Neural cell (in vitro differentiated cells): ENCODE data around the gene PXDN. TPM values are rescaled to one million over a fixed set of nuclear protein-coding genes. Genes with fewer than 3 reads are reported as not detected.

ENCODE experiments used
- H2AFZ ChIP-seq: fragments of 200-600, 300-800 bp; sonication (generic), shearing (Covaris generic); 2 replicates; pipeline ENCODE4 v1.6.0; 2014; ENCODE audit warnings: low read depth, mild to moderate bottlenecking, antibody characterized with exemption, low read length, moderate library complexity
- H3F3A ChIP-seq: fragments of 200-600 bp; shearing (Covaris generic); 2 replicates; pipeline ENCODE4 v1.6.1; 2016; ENCODE audit warnings: mild to moderate bottlenecking, moderate library complexity, mixed read lengths, antibody characterized with exemption, low read length; ENCODE audit not compliant: insufficient read depth, poor library complexity, severe bottlenecking
- H3K27ac ChIP-seq: fragments of 200-600, 300-800 bp; sonication (generic), shearing (Covaris generic); 2 replicates; pipeline ENCODE4 v1.5.1; 2014; ENCODE audit warnings: mild to moderate bottlenecking, low read length, moderate library complexity
- H3K27me3 ChIP-seq: fragments of 300-800, 200-600 bp; sonication (generic), shearing (Covaris generic); 2 replicates; pipeline ENCODE4 v1.6.0; 2014; ENCODE audit warnings: mild to moderate bottlenecking, low read depth, low read length, moderate library complexity; ENCODE audit not compliant: insufficient read depth
- H3K36me3 ChIP-seq: fragments of 300-800, 200-600 bp; sonication (generic), shearing (Covaris generic); 2 replicates; pipeline ENCODE4 v1.5.1; 2014; ENCODE audit warnings: mild to moderate bottlenecking, antibody characterized with exemption, low read length, moderate library complexity; ENCODE audit not compliant: insufficient read depth
- H3K4me2 ChIP-seq: fragments of 300-800, 200-600 bp; sonication (generic), shearing (Covaris generic); 2 replicates; pipeline ENCODE4 v1.6.0; 2014; ENCODE audit warnings: mild to moderate bottlenecking, low read length
- H3K4me3 ChIP-seq: fragments of 300-800, 200-600 bp; sonication (generic), shearing (Covaris generic); 2 replicates; pipeline ENCODE4 v1.5.1; 2014; ENCODE audit warnings: mild to moderate bottlenecking, low read length, moderate library complexity
- H3K79me2 ChIP-seq: fragments of 200-600 bp; shearing (Covaris generic); replicated peaks from 2 replicates; pipeline ENCODE4 v1.6.0; 2014; ENCODE audit warnings: mild to moderate bottlenecking, low read length, moderate library complexity; ENCODE audit not compliant: insufficient read depth
- H3K9ac ChIP-seq: fragments of 300-800, 200-600 bp; sonication (generic), shearing (Covaris generic); 2 replicates; pipeline ENCODE4 v1.6.1; 2016; ENCODE audit warnings: mild to moderate bottlenecking, low read length, mixed read lengths
- H3K9me2 ChIP-seq: fragments of 200-600 bp; shearing (Covaris generic); 2 replicates; pipeline ENCODE4 v1.6.1; 2016; ENCODE audit warnings: mild to moderate bottlenecking, low read length, mixed read lengths; ENCODE audit not compliant: insufficient read depth
- H3K9me3 ChIP-seq: fragments of 200-600, 300-800 bp; sonication (generic), shearing (Covaris generic); 2 replicates; pipeline ENCODE4 v1.6.1; 2016; ENCODE audit warnings: mild to moderate bottlenecking, mixed run types, low read length, moderate library complexity, mixed read lengths
- H4K20me1 ChIP-seq: fragments of 200-600 bp; shearing (Covaris generic); 2 replicates; pipeline ENCODE4 v1.6.1; 2016; ENCODE audit warnings: mild to moderate bottlenecking, mixed run types; ENCODE audit not compliant: insufficient read depth
- CTCF ChIP-seq: fragments of 450-650 bp; IDR thresholded peaks from 2 replicates; pipeline ENCODE4 v1.5.1; 2014; ENCODE audit warnings: antibody characterized with exemption, mild to moderate bottlenecking, moderate library complexity; ENCODE audit not compliant: poor library complexity, severe bottlenecking
- EP300 ChIP-seq: fragments of 450-650 bp; conservative IDR thresholded peaks from 2 replicates; pipeline ENCODE4 v1.6.1; 2014; ENCODE audit warnings: antibody characterized with exemption, mild to moderate bottlenecking, moderate library complexity; ENCODE audit not compliant: poor library complexity, severe bottlenecking
- EZH2 ChIP-seq: fragments of 200-600, 300-800 bp; shearing (Covaris generic), sonication (generic); IDR thresholded peaks from 2 replicates; pipeline ENCODE4 v1.6.1; 2014; ENCODE audit warnings: antibody characterized with exemption, low read length, borderline replicate concordance, mild to moderate bottlenecking; ENCODE audit not compliant: insufficient read depth, poor library complexity, severe bottlenecking
- MXI1 ChIP-seq: fragments of 450-650 bp; conservative IDR thresholded peaks from 2 replicates; pipeline ENCODE4 v1.6.1; 2014; ENCODE audit warnings: antibody characterized with exemption, mild to moderate bottlenecking; ENCODE audit not compliant: poor library complexity, severe bottlenecking
- POLR2AphosphoS5 ChIP-seq: IDR thresholded peaks from 2 replicates; pipeline ENCODE4 v1.6.1; 2012
- RAD21 ChIP-seq: fragments of 450-650 bp; conservative IDR thresholded peaks from 2 replicates; pipeline ENCODE4 v1.6.1; 2014; ENCODE audit warnings: antibody characterized with exemption, mild to moderate bottlenecking, moderate library complexity
- REST ChIP-seq: IDR thresholded peaks from 2 replicates; pipeline ENCODE4 v1.6.1; 2012; ENCODE audit warnings: borderline replicate concordance
- SMC3 ChIP-seq: fragments of 450-650 bp; conservative IDR thresholded peaks from 2 replicates; pipeline ENCODE4 v1.6.1; 2014; ENCODE audit warnings: antibody characterized with exemption, mild to moderate bottlenecking, moderate library complexity; ENCODE audit not compliant: poor library complexity
- TAF1 ChIP-seq: IDR thresholded peaks from 2 replicates; pipeline ENCODE4 v1.6.1; 2012; ENCODE audit warnings: low read depth
- polyA plus RNA-seq: library from polyadenylated mRNA; depleted of rRNA; stranded (reverse); fragments of >200 nt; gene quantifications from 2 replicates; pipeline ENCODE4 v1.2.3, GENCODE V29; 2014

PXDN gene
- polyA plus RNA-seq, 1 donor from 2014 or later = 181 TPM

- no peaks in the 10 kb centered on the region for H3K9me2 ChIP-seq
- H3K79me2 ChIP-seq = peaks cover 38% of the 10 kb centered on the region
- no peaks in the 10 kb centered on the region for H3K9me3 ChIP-seq
- peak overlapping the region; percentile 88 for H3K4me3 ChIP-seq
- no peaks in the 10 kb centered on the region for H4K20me1 ChIP-seq
- H3K27me3 ChIP-seq = no peaks in the 10 kb centered on the region
- H3F3A ChIP-seq = no peaks in the 10 kb centered on the region
- TF ChIP-seq SMC3 = no peak
- no peak for TF ChIP-seq REST
- no peak for TF ChIP-seq RAD21
- TF ChIP-seq MXI1 = no peak
- TF ChIP-seq TAF1 = no peak
- no peak for TF ChIP-seq POLR2AphosphoS5
- no peak for TF ChIP-seq EZH2
- no peak for TF ChIP-seq EP300
- TF ChIP-seq CTCF = no peak
- H2AFZ ChIP-seq = peak overlapping the region; percentile 40
- peak overlapping the region; percentile 87 for H3K27ac ChIP-seq
- peak overlapping the region; percentile 94 for H3K9ac ChIP-seq
- H3K4me2 ChIP-seq = peak overlapping the region; percentile 30
- H3K36me3 ChIP-seq = no peaks in the 10 kb centered on the region
These were observed 1.1 kb upstream of the PXDN start for GRCh38 chr2:1745171-1746023.

- Histone ChIP-seq H3K27me3 (no peaks in the 10 kb centered on the region), H2AFZ (no peak overlapping the region), H3K79me2 (peaks cover 49% of the 10 kb centered on the region), H3K9me2 (no peaks in the 10 kb centered on the region), H3K4me3 (peak overlapping the region; percentile 88), H3K9ac (peak overlapping the region; percentile 94), H3K4me2 (no peak overlapping the region), H3K27ac (peak overlapping the region; percentile 87), H4K20me1 (no peaks in the 10 kb centered on the region), H3F3A (no peaks in the 10 kb centered on the region), H3K9me3 (no peaks in the 10 kb centered on the region), H3K36me3 (no peaks in the 10 kb centered on the region)
- TF ChIP-seq MXI1 = no peak
- TF ChIP-seq RAD21 = no peak
- no peak for TF ChIP-seq TAF1
- no peak for TF ChIP-seq POLR2AphosphoS5
- no peak for TF ChIP-seq EZH2
- no peak for TF ChIP-seq SMC3
- no peak for TF ChIP-seq REST
- TF ChIP-seq EP300 = no peak
- no peak for TF ChIP-seq CTCF
These were observed 217 bp downstream of the PXDN start for GRCh38 chr2:1744151-1744445.
